ENCODE results near the gene CACNG5.

CACNG5 gene

DNA sequence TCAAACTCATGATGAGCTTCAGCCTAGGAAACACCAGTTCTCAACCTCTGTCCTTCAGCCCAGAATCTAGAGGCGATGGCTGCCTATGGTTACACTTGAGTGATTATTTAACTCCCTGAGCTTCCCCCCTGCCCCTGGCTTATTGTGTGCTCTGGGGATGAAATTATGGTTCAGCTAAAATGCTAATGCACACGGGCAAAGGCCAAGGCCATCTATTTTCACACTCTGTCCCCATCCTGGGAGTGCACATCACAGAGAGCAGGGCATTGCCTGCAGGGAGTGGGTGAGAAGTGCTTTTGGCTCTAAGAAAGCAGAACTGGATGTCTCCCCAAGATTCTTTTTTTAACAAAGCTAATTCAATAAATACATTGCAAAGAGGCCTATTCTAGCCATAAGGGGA lies 21.6 kb upstream of the CACNG5 start:
- TF ChIP-seq, protein P1, sequence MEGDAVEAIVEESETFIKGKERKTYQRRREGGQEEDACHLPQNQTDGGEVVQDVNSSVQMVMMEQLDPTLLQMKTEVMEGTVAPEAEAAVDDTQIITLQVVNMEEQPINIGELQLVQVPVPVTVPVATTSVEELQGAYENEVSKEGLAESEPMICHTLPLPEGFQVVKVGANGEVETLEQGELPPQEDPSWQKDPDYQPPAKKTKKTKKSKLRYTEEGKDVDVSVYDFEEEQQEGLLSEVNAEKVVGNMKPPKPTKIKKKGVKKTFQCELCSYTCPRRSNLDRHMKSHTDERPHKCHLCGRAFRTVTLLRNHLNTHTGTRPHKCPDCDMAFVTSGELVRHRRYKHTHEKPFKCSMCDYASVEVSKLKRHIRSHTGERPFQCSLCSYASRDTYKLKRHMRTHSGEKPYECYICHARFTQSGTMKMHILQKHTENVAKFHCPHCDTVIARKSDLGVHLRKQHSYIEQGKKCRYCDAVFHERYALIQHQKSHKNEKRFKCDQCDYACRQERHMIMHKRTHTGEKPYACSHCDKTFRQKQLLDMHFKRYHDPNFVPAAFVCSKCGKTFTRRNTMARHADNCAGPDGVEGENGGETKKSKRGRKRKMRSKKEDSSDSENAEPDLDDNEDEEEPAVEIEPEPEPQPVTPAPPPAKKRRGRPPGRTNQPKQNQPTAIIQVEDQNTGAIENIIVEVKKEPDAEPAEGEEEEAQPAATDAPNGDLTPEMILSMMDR (IDR thresholded peaks at IDR 0.05; ENCODE audit: insufficient read depth, low read length), result no peak
- TF ChIP-seq GABPA (IDR thresholded peaks at IDR 0.05; ENCODE audit: low read depth), result no peak
- TF ChIP-seq, protein P2, sequence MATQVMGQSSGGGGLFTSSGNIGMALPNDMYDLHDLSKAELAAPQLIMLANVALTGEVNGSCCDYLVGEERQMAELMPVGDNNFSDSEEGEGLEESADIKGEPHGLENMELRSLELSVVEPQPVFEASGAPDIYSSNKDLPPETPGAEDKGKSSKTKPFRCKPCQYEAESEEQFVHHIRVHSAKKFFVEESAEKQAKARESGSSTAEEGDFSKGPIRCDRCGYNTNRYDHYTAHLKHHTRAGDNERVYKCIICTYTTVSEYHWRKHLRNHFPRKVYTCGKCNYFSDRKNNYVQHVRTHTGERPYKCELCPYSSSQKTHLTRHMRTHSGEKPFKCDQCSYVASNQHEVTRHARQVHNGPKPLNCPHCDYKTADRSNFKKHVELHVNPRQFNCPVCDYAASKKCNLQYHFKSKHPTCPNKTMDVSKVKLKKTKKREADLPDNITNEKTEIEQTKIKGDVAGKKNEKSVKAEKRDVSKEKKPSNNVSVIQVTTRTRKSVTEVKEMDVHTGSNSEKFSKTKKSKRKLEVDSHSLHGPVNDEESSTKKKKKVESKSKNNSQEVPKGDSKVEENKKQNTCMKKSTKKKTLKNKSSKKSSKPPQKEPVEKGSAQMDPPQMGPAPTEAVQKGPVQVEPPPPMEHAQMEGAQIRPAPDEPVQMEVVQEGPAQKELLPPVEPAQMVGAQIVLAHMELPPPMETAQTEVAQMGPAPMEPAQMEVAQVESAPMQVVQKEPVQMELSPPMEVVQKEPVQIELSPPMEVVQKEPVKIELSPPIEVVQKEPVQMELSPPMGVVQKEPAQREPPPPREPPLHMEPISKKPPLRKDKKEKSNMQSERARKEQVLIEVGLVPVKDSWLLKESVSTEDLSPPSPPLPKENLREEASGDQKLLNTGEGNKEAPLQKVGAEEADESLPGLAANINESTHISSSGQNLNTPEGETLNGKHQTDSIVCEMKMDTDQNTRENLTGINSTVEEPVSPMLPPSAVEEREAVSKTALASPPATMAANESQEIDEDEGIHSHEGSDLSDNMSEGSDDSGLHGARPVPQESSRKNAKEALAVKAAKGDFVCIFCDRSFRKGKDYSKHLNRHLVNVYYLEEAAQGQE (IDR thresholded peaks at IDR 0.05; ENCODE audit: insufficient replicate concordance, low read depth), result no peak
- no peak for TF ChIP-seq SPI1 (IDR thresholded peaks at IDR 0.05; ENCODE audit: borderline replicate concordance, low read depth)
- no peak for TF ChIP-seq POLR2AphosphoS5 (IDR thresholded peaks at IDR 0.05; ENCODE audit: low read depth)
- no peak for DNase-seq (ENCODE audit: low read depth in 1 of 2, low spot score in 1 of 2)
- H3K27me3 ChIP-seq (ENCODE audit: insufficient read depth, poor library complexity, severe bottlenecking), result no peaks in the 10 kb centered on the region
- no peak overlapping the region for H3K4me3 ChIP-seq (replicated peaks; ENCODE audit: insufficient read depth, low read length)
- no peak overlapping the region for H3K27ac ChIP-seq (replicated peaks)

DNA sequence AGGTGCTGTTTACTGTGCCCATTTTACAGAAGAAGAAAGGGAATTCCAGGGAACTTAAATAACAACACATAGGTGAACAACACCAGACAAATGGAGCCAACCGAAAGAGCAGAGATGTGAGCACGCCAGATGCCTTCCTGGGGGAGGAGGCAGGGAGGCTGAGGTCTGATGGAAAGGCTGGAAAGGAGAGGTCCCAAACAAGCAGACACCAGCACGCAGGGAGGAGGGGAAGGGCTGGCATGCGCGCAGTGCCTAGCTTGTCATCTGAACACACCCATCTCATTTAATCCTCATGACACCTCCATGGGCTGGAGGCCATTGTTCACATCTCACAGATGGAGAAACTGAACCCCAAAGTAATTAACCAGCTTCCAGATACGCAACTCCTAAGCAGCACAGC lies 20.9 kb upstream of the CACNG5 start:
- H3K27ac ChIP-seq (replicated peaks), result no peak overlapping the region
- H3K27me3 ChIP-seq (ENCODE audit: insufficient read depth, poor library complexity, severe bottlenecking), result no peaks in the 10 kb centered on the region
- DNase-seq (ENCODE audit: low read depth in 1 of 2, low spot score in 1 of 2), result no peak
- TF ChIP-seq, protein P1 (IDR thresholded peaks at IDR 0.05; ENCODE audit: insufficient read depth, low read length), result no peak
- TF ChIP-seq SPI1 (IDR thresholded peaks at IDR 0.05; ENCODE audit: borderline replicate concordance, low read depth), result no peak
- TF ChIP-seq, protein P2 (IDR thresholded peaks at IDR 0.05; ENCODE audit: insufficient replicate concordance, low read depth), result no peak
- no peak for TF ChIP-seq POLR2AphosphoS5 (IDR thresholded peaks at IDR 0.05; ENCODE audit: low read depth)
- no peak for TF ChIP-seq GABPA (IDR thresholded peaks at IDR 0.05; ENCODE audit: low read depth)
- H3K4me3 ChIP-seq (replicated peaks; ENCODE audit: insufficient read depth, low read length), result no peak overlapping the region

DNA sequence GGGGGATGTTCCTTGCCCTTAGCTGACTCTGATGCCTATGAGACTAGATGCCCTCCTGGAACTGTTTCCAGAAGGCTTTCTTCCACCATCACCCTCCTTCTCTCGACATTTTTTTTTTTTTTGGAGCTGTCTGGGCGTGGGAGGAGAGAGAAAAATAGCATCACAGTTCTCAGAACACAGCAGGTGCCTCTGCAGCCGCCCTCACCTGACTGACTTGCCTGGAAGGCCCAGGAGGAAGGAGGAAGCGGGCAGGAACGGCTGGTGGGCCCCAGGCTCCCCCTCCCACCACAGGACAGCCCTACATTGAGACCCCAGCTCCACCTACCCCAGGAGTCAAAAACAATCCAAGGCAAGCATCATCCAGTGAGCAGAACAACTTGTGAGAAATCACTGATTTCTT lies 20.3 kb upstream of the CACNG5 start:
- TF ChIP-seq, protein P1 (IDR thresholded peaks at IDR 0.05; ENCODE audit: insufficient read depth, low read length), result no peak
- TF ChIP-seq, protein P2 (IDR thresholded peaks at IDR 0.05; ENCODE audit: insufficient replicate concordance, low read depth), result no peak
- no peak for TF ChIP-seq POLR2AphosphoS5 (IDR thresholded peaks at IDR 0.05; ENCODE audit: low read depth)
- no peak for TF ChIP-seq SPI1 (IDR thresholded peaks at IDR 0.05; ENCODE audit: borderline replicate concordance, low read depth)
- TF ChIP-seq GABPA (IDR thresholded peaks at IDR 0.05; ENCODE audit: low read depth), result no peak
- Histone ChIP-seq H3K27me3 (ENCODE audit: insufficient read depth, poor library complexity, severe bottlenecking) (no peaks in the 10 kb centered on the region), H3K4me3 (replicated peaks; ENCODE audit: insufficient read depth, low read length) (no peak overlapping the region), H3K27ac (replicated peaks) (no peak overlapping the region)
- DNase-seq (ENCODE audit: low read depth in 1 of 2, low spot score in 1 of 2), result no peak
